SK-N-SH treated with all-trans-retinoic acid at 6 μM for 48 hours (cell line): Measurements from ENCODE around the gene PPOX.

Experiments
- ATAC-seq: fragments of 200-7000 bp; cut with Tn5 transposase; 3 replicates; pipeline ENCODE4 v1.9.1; 2020; ENCODE audit warnings: mild to moderate bottlenecking, moderate library complexity
- ARNTL ChIP-seq: fragments of 450-650 bp; formaldehyde crosslinking; IDR thresholded peaks from 2 replicates; pipeline ENCODE4 v1.5.0; 2020; ENCODE audit warnings: low read depth, mild to moderate bottlenecking, moderate library complexity, borderline replicate concordance
- CSDC2 ChIP-seq: fragments of 250-450 bp; sonication (Bioruptor Pico); IDR thresholded peaks from 2 replicates; pipeline ENCODE4 v1.5.0; 2020; ENCODE audit warnings: mild to moderate bottlenecking, moderate library complexity
- ESRRG ChIP-seq: fragments of 250-450 bp; sonication (Bioruptor Pico); IDR thresholded peaks from 2 replicates; pipeline ENCODE4 v1.6.1; 2021; ENCODE audit warnings: mild to moderate bottlenecking
- GLIS3 ChIP-seq: fragments of 250-450 bp; sonication (Bioruptor Pico); IDR thresholded peaks from 2 replicates; pipeline ENCODE4 v1.5.0; 2020; ENCODE audit warnings: mild to moderate bottlenecking, moderate library complexity
- OSR1 ChIP-seq: fragments of 250-450 bp; sonication (Bioruptor Pico); IDR thresholded peaks from 2 replicates; pipeline ENCODE4 v1.8.0; 2022; ENCODE audit warnings: moderate library complexity, mild to moderate bottlenecking, inconsistent platforms
- PPARA ChIP-seq: fragments of 250-450 bp; sonication (Bioruptor Pico); IDR thresholded peaks from 2 replicates; pipeline ENCODE4 v1.5.0; 2020; ENCODE audit warnings: mild to moderate bottlenecking, borderline replicate concordance
- SNAI2 ChIP-seq: fragments of 250-450 bp; sonication (Bioruptor Pico); IDR thresholded peaks from 2 replicates; pipeline ENCODE4 v1.5.0; 2020; ENCODE audit warnings: mild to moderate bottlenecking, moderate library complexity
- TCF4 ChIP-seq: fragments of 250-450 bp; sonication (Bioruptor Pico); IDR thresholded peaks from 2 replicates; pipeline ENCODE4 v1.8.0; 2021; ENCODE audit warnings: mild to moderate bottlenecking, moderate library complexity, borderline replicate concordance
- TOX ChIP-seq: fragments of 250-450 bp; sonication (Bioruptor Pico); IDR thresholded peaks from 2 replicates; pipeline ENCODE4 v1.8.0; 2021; ENCODE audit warnings: mild to moderate bottlenecking, moderate library complexity, borderline replicate concordance
- ZC3H10 ChIP-seq: fragments of 250-450 bp; sonication (Bioruptor Pico); IDR thresholded peaks from 2 replicates; pipeline ENCODE4 v1.5.1; 2021; ENCODE audit warnings: mild to moderate bottlenecking, moderate library complexity
- ZFP3 ChIP-seq: fragments of 250-450 bp; sonication (Bioruptor Pico); IDR thresholded peaks from 2 replicates; pipeline ENCODE4 v1.5.0; 2020; ENCODE audit warnings: mild to moderate bottlenecking, moderate library complexity
- ZFP30 ChIP-seq: fragments of 450-650 bp; formaldehyde crosslinking; IDR thresholded peaks from 2 replicates; pipeline ENCODE4 v1.5.0; 2022; ENCODE audit warnings: mild to moderate bottlenecking, moderate library complexity
- ZNF565 ChIP-seq: fragments of 450-650 bp; formaldehyde crosslinking; conservative IDR thresholded peaks from 2 replicates; pipeline ENCODE4 v1.5.0; 2020; ENCODE audit warnings: low read depth, mild to moderate bottlenecking, moderate library complexity
- ZNF70 ChIP-seq: fragments of 450-650 bp; formaldehyde crosslinking; IDR thresholded peaks from 2 replicates; pipeline ENCODE4 v1.5.0; 2020; ENCODE audit warnings: mild to moderate bottlenecking, moderate library complexity
- ZNF8 ChIP-seq: fragments of 450-650 bp; formaldehyde crosslinking; IDR thresholded peaks from 2 replicates; pipeline ENCODE4 v1.5.0; 2020; ENCODE audit warnings: mild to moderate bottlenecking, moderate library complexity
- TF ChIP-seq, protein P1 (sequence below): fragments of 250-450 bp; sonication (Bioruptor Pico); IDR thresholded peaks from 2 replicates; pipeline ENCODE4 v1.5.1; 2020; ENCODE audit warnings: low read depth, mild to moderate bottlenecking, moderate library complexity
- TF ChIP-seq, protein P2 (sequence below): fragments of 250-450 bp; sonication (Bioruptor Pico); IDR thresholded peaks from 2 replicates; pipeline ENCODE4 v1.5.0; 2020; ENCODE audit warnings: mild to moderate bottlenecking, moderate library complexity
- TF ChIP-seq, protein P3 (sequence below): fragments of 250-450 bp; sonication (Bioruptor Pico); IDR thresholded peaks from 2 replicates; pipeline ENCODE4 v1.5.1; 2021; ENCODE audit warnings: mild to moderate bottlenecking, moderate library complexity
- TF ChIP-seq, protein P4 (sequence below): fragments of 250-450 bp; sonication (Bioruptor Pico); IDR thresholded peaks from 2 replicates; pipeline ENCODE4 v1.8.0; 2021; ENCODE audit warnings: low read depth, mild to moderate bottlenecking, moderate library complexity, borderline replicate concordance

Gene PPOX

DNA sequence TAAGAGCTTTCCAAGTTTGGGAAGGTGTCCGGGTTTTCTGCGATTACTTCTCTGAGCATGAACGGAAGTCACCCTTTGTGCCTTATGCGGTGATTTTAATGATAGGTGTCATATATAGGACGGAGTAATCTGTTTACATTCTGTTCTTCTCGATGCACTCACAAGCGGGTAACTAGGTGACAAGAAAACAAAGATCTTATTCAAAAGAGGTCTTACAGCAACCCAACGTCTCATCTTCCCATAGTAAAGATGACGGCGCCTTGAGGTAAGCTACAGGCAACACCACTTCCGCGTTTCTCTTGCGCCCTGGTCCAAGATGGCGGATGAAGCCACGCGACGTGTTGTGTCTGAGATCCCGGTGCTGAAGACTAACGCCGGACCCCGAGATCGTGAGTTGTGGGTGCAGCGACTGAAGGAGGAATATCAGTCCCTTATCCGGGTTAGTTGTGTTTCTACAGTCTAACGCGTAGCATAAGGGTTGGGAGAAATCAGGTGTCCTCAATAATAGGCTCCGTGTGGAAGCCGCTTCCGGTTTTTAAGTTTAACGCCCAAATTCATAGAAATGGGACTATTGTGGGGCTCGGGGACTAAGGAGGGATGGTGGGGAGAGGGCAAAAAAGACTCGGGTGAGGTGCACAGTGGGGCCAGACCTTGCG is 12.4 kb upstream of the PPOX start, which contains the start of gene UFC1:
TSS of gene UFC1 (plus strand) at position 297 of the 656 bp plus-strand sequence. CDS start at position 317, 20 bp downstream.
- peak; percentile 99 for ATAC-seq
- no peak for TF ChIP-seq TOX (CRISPR knock-in tag)
- peak; percentile 4; the same call in 1 of the 2 replicates for TF ChIP-seq ZC3H10

DNA sequence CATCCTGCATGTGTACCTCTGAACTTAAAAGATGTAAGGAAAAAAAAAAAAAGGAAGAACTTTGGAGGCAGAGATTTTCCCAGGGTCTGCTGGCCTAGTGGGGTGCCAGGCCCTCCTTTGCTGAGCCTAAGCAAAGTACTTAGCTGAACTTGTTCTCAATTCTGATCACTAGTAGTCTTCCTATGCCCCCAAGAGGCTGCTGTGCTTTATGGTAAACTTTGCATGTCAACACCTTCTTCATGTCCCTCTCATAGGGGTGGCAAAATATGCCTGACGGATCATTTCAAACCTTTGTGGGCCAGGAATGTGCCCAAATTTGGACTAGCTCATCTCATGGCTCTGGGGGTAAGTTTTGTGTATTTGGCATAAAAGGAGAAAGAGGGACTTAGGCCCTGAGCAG is 8.4 kb upstream of the PPOX start:
- no peak for ATAC-seq
- TF ChIP-seq ZFP30 (CRISPR knock-in tag) (no peak), OSR1 (CRISPR knock-in tag) (no peak), TOX (CRISPR knock-in tag) (no peak), ZNF8 (CRISPR knock-in tag) (no peak), ZFP3 (CRISPR knock-in tag) (no peak), SNAI2 (CRISPR knock-in tag) (no peak), ZNF565 (no peak), CSDC2 (CRISPR knock-in tag) (no peak), ARNTL (no peak), ESRRG (no peak), ZNF70 (CRISPR knock-in tag) (no peak), TCF4 (CRISPR knock-in tag) (no peak), GLIS3 (CRISPR knock-in tag) (no peak), PPARA (CRISPR knock-in tag) (no peak)
- TF ChIP-seq, protein P1, sequence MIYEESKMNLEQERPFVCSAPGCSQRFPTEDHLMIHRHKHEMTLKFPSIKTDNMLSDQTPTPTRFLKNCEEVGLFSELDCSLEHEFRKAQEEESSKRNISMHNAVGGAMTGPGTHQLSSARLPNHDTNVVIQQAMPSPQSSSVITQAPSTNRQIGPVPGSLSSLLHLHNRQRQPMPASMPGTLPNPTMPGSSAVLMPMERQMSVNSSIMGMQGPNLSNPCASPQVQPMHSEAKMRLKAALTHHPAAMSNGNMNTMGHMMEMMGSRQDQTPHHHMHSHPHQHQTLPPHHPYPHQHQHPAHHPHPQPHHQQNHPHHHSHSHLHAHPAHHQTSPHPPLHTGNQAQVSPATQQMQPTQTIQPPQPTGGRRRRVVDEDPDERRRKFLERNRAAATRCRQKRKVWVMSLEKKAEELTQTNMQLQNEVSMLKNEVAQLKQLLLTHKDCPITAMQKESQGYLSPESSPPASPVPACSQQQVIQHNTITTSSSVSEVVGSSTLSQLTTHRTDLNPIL (CRISPR knock-in tag): no peak
- TF ChIP-seq, protein P2, sequence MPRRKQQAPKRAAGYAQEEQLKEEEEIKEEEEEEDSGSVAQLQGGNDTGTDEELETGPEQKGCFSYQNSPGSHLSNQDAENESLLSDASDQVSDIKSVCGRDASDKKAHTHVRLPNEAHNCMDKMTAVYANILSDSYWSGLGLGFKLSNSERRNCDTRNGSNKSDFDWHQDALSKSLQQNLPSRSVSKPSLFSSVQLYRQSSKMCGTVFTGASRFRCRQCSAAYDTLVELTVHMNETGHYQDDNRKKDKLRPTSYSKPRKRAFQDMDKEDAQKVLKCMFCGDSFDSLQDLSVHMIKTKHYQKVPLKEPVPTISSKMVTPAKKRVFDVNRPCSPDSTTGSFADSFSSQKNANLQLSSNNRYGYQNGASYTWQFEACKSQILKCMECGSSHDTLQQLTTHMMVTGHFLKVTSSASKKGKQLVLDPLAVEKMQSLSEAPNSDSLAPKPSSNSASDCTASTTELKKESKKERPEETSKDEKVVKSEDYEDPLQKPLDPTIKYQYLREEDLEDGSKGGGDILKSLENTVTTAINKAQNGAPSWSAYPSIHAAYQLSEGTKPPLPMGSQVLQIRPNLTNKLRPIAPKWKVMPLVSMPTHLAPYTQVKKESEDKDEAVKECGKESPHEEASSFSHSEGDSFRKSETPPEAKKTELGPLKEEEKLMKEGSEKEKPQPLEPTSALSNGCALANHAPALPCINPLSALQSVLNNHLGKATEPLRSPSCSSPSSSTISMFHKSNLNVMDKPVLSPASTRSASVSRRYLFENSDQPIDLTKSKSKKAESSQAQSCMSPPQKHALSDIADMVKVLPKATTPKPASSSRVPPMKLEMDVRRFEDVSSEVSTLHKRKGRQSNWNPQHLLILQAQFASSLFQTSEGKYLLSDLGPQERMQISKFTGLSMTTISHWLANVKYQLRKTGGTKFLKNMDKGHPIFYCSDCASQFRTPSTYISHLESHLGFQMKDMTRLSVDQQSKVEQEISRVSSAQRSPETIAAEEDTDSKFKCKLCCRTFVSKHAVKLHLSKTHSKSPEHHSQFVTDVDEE: no peak
- TF ChIP-seq, protein P3, sequence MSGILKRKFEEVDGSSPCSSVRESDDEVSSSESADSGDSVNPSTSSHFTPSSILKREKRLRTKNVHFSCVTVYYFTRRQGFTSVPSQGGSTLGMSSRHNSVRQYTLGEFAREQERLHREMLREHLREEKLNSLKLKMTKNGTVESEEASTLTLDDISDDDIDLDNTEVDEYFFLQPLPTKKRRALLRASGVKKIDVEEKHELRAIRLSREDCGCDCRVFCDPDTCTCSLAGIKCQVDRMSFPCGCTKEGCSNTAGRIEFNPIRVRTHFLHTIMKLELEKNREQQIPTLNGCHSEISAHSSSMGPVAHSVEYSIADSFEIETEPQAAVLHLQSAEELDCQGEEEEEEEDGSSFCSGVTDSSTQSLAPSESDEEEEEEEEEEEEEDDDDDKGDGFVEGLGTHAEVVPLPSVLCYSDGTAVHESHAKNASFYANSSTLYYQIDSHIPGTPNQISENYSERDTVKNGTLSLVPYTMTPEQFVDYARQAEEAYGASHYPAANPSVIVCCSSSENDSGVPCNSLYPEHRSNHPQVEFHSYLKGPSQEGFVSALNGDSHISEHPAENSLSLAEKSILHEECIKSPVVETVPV (CRISPR knock-in tag): no peak

DNA sequence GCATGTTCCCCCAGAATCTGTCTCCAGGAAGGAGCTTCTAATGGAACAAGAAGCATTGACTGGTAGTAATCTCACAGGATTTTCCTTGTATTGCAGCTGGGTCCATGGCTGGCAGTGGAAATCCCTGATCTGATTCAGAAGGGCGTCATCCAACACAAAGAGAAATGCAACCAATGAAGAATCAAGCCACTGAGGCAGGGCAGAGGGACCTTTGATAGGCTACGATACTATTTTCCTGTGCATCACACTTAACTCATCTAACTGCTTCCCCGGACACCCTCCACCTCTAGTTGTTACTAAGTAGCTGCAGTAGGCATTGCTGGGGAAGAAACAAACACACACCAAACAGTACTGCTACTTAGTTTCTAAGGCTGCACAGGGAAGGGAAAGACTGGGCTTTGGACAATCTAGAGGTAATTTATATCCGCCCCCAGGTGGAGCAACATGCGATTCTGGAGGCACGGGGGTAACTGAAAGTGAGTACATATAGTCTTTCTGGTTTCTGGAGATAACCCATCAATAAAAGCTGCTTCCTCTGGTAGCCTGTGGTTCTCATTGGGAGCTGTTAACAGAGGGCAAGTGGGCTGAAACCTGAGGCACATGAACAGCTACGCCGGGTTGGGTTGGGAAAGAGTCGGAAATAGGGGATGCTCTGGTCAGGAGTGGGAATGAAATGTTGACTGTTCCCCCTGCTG is 7.8 kb upstream of the PPOX start:
- no peak for ATAC-seq

More for the DNA sequence above, 7.8 kb upstream of the PPOX start:
- no peak for TF ChIP-seq CSDC2 (CRISPR knock-in tag)
- no peak for TF ChIP-seq TOX (CRISPR knock-in tag)
- TF ChIP-seq SNAI2 (CRISPR knock-in tag): no peak
- TF ChIP-seq ZNF565: no peak
- TF ChIP-seq, protein P4, sequence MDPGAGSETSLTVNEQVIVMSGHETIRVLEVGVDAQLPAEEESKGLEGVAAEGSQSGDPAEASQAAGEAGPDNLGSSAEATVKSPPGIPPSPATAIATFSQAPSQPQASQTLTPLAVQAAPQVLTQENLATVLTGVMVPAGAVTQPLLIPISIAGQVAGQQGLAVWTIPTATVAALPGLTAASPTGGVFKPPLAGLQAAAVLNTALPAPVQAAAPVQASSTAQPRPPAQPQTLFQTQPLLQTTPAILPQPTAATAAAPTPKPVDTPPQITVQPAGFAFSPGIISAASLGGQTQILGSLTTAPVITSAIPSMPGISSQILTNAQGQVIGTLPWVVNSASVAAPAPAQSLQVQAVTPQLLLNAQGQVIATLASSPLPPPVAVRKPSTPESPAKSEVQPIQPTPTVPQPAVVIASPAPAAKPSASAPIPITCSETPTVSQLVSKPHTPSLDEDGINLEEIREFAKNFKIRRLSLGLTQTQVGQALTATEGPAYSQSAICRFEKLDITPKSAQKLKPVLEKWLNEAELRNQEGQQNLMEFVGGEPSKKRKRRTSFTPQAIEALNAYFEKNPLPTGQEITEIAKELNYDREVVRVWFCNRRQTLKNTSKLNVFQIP (CRISPR knock-in tag): no peak
